Measurements from ENCODE around the gene D2HGDH. TPM values are rescaled to one million over a fixed set of nuclear protein-coding genes. Genes with fewer than 3 reads are reported as not detected.

The D2HGDH gene
- total RNA-seq, 1 experiment from 2014 or later: 10.0 TPM

GRCh38 chr2:241810307-241811200 is 76.1 kb downstream of the D2HGDH start:
- Histone ChIP-seq H4K5ac (ENCODE audit: insufficient read length, low read depth, low read length) (no peak overlapping the region), H3K4ac (ENCODE audit: low read depth, low read length) (no peak overlapping the region), H2AK5ac (ENCODE audit: insufficient read length, low read length) (no peak overlapping the region), H4K20me1 (ENCODE audit: control insufficient read depth, insufficient read depth, insufficient read length) (no peaks in the 10 kb centered on the region), H3K79me1 (ENCODE audit: insufficient read depth, low read depth, low read length, poor library complexity, severe bottlenecking) (no peaks in the 10 kb centered on the region), H3K9me3 (ENCODE audit: control insufficient read depth, low read depth, low read length) (no peaks in the 10 kb centered on the region), H3K18ac (ENCODE audit: insufficient read length, low read depth, low read length) (no peak overlapping the region), H2BK5ac (ENCODE audit: insufficient read length, low read length) (no peak overlapping the region), H3K4me2 (ENCODE audit: insufficient read depth, insufficient read length, low read length) (no peak overlapping the region), H3K23me2 (ENCODE audit: insufficient read length, low read depth, low read length, poor library complexity, severe bottlenecking) (no peaks in the 10 kb centered on the region), H3K14ac (ENCODE audit: insufficient read depth, low read length) (no peak overlapping the region), H2BK12ac (ENCODE audit: insufficient read length, low read depth, low read length) (no peak overlapping the region), H2BK120ac (ENCODE audit: low read depth, low read length, poor library complexity, severe bottlenecking) (no peak overlapping the region), H3K27ac (ENCODE audit: insufficient read length, low read depth, low read length) (no peak overlapping the region), H4K91ac (ENCODE audit: insufficient read length, low read depth, low read length) (no peak overlapping the region), H3K56ac (ENCODE audit: insufficient read length, low read depth, low read length) (no peak overlapping the region), H3K27me3 (ENCODE audit: insufficient read depth, low read length) (no peaks in the 10 kb centered on the region; the same call in 1 of the 2 replicates), H2BK20ac (ENCODE audit: low read depth, low read length, poor library complexity, severe bottlenecking) (no peak overlapping the region), H3K79me2 (ENCODE audit: insufficient read depth, low read length) (no peaks in the 10 kb centered on the region), H3K9ac (ENCODE audit: extremely low read depth, insufficient read length, low read length) (no peak overlapping the region), H3T11ph (ENCODE audit: low read length) (no peak overlapping the region), H3K23ac (ENCODE audit: insufficient read length, low read depth, low read length) (no peak overlapping the region), H2BK15ac (ENCODE audit: low read depth, low read length) (no peak overlapping the region), H2AFZ (ENCODE audit: low read length) (no peak overlapping the region), H3K4me1 (ENCODE audit: insufficient read depth, low read length) (peaks cover 3% of the 10 kb centered on the region), H4K8ac (replicated peaks; ENCODE audit: insufficient read length, low read depth, low read length) (no peak overlapping the region)
- no peak overlapping the region for H3K27ac Mint-ChIP-seq
- H3K9me3 Mint-ChIP-seq: no peaks in the 10 kb centered on the region
- H3K4me3 Mint-ChIP-seq: no peak overlapping the region
- TF ChIP-seq CTCF (conservative IDR thresholded peaks at IDR 0.05): no peak
- H3K36me3 Mint-ChIP-seq (ENCODE audit: insufficient read depth in 1 of 3, low read depth in 3 of 3): no peaks in the 10 kb centered on the region
- H3K4me1 Mint-ChIP-seq: peaks cover 13 to 22% of the 10 kb centered on the region in 2 experiments
- DNase-seq: peak; percentile 27
- peaks cover 15% of the 10 kb centered on the region for H3K27me3 Mint-ChIP-seq (ENCODE audit: low read depth)
- WGBS (ENCODE audit: extremely low coverage, insufficient read length, low lambda C conversion rate): no CpG with 5 or more reads among the region's 28 CpGs
